Activated naive CD4-positive, alpha-beta T cell treated with anti-CD3 and anti-CD28 coated beads, Interleukin-2, amount 10 ng/mL, durations not matched to agents 5 hours and 36 hours (primary cell): ENCODE data around the gene PPP1R18. TPM values are rescaled to one million over a fixed set of nuclear protein-coding genes. Genes with fewer than 3 reads are reported as not detected.

ENCODE experiments used
- total RNA-seq, 2 experiments: library from RNA; stranded (reverse); gene quantifications; one replicate each; pipeline ENCODE4 v1.2.3, GENCODE V29; 2021

PPP1R18 gene
- 100 to 1,000 TPM; 247 to 254 TPM for total RNA-seq

DNA sequence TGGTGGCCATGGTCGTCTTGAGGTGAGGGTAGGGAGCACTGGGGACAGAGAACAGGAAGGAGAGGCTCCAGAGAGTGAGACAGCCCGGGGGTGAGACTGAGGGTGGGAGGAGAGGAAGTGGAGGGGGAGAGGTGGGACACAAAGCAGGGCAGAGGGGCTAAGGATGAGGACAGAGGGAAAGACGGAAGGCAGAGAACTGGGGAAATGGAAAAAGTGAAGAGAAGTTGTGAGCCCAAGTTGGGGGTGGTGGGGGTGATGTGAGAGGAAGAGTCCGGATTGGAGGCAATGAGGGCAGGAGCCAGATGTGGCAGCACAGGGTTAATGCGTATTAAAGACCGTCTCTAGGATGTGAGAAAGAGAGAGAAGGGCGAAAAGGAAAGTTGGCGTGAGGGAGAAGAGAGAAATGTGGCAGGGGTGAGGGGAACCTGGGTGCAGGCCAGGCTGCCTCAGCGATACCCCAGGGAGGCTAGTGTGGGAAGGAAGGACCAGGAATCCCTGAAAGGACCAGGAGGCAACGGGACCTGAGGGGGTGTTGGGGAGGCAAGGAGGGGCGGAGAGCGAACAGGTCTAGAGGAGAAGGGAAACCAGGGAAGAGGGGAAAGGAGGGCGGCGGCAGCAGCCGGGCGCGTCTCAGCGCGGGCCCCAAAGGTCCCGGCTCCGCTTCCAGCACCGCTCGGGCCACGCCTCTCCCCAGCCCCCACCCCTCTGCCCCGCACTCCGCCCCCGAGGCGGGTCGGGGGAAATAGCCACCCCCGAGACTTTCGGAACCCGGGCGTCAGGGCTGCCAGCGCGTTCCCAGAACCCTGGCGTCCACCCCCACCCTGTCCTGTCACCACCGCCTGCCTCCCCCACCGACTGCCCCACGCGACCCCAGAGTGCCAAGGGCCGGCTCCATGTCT, at the start of gene PPP1R18:
TSS of gene PPP1R18 (minus strand) at position 637 of the 899 bp plus-strand sequence. CDS start at position 10, 627 bp downstream.

GRCh38 chr6:30719791-30720737, 33.6 kb upstream of the PPP1R18 start, which contains the start of gene TUBB:
Gene TUBB, plus strand, starts transcription at chr6:30720352. Its CDS starts 155 bp downstream, at chr6:30720507.

GRCh38 chr6:30717129-30717844, 30.8 kb upstream of the PPP1R18 start, which contains the start of gene MDC1:
Gene MDC1, minus strand, starts transcription at chr6:30717281. Its CDS starts 2,106 bp downstream, at chr6:30715175.

DNA sequence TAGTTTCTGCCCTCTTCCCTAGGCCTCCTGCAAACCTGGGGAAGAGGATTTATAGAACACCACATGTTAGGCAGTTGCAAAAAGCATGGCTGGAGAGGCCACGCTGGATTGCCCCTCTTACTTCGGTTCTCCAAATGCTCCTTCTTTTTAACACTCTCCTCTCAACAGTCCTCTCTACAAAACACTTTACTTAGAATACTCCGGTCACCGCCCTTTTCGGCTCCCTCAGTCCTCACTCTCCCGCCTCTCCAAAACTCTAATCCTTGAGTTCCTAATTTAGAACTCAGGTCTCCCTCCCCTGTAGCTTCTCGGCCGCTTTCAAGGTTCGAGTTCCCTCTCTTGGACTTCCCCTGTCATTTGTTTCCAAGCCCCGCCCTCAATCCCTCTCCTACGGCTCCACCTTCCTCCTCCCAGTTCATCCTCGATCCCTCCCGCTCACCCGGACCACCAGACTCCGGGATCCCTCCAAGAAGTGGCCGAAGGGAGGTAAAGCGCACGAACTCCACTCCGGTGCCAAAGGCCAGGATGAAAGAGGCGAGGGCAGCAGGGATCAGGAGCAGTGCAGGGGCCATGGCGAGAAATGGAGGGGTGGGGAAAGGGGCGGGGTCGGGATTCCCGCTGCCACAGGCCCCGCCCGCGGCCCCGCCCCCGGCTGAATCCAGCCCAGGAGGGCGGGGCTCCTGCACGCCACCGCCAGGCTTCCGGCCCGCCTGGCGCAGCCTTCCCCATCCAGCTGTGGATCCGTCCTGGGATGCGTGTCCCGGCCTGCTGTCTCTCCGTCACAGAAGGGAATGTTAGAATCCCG, 4.2 kb upstream of the PPP1R18 start, which contains the start of gene NRM:
TSS of gene NRM (minus strand) at position 582 of the 805 bp plus-strand sequence. CDS start at position 572, 10 bp downstream.

DNA sequence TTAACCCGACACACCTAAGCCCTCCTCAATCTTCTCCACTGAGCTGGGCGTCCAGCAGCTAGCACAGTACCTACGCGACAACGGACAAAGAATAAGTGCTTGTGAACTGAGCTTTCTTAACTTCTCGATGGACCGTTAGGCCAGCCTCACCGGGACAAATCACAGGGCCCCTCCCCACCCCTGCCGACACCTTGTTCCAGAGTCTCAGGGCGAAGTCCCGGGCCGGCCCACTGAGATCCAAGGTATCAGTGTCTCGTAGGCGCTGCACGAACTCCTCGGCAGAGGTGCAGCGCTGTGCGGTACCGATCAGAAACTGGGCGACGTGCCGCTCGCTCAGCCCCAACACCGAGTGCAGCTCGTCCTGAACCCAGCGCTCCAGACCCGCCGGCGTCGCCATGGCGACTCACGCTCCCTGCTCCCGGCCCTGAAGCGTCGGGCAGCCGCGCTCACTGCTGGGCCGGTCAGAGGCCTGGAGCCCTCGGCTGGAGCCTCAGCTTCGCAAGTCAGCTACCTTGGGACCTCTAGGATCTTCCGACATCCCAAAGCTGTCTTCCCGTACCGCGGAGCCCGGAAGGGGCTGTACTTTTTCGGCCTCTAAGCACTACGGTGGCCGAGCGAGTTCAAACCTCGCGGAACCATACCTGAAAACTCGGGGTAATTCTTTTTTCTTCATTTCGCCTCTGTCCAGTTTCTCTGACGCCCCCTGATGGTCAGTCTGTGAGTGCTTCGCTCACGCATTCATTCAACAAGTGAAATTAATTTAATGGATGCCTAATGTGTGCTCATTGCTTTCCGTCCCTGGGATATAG, 13.8 kb downstream of the PPP1R18 start, which contains the start of gene DHX16:
TSS of gene DHX16 (minus strand) at position 562 of the 809 bp plus-strand sequence. CDS start at position 397, 165 bp downstream.

GRCh38 chr6:30646450-30647241, 39.8 kb downstream of the PPP1R18 start, which contains the start of gene C6orf136:
Gene C6orf136, plus strand, starts transcription at chr6:30647133. Its CDS starts 99 bp downstream, at chr6:30647232.

DNA sequence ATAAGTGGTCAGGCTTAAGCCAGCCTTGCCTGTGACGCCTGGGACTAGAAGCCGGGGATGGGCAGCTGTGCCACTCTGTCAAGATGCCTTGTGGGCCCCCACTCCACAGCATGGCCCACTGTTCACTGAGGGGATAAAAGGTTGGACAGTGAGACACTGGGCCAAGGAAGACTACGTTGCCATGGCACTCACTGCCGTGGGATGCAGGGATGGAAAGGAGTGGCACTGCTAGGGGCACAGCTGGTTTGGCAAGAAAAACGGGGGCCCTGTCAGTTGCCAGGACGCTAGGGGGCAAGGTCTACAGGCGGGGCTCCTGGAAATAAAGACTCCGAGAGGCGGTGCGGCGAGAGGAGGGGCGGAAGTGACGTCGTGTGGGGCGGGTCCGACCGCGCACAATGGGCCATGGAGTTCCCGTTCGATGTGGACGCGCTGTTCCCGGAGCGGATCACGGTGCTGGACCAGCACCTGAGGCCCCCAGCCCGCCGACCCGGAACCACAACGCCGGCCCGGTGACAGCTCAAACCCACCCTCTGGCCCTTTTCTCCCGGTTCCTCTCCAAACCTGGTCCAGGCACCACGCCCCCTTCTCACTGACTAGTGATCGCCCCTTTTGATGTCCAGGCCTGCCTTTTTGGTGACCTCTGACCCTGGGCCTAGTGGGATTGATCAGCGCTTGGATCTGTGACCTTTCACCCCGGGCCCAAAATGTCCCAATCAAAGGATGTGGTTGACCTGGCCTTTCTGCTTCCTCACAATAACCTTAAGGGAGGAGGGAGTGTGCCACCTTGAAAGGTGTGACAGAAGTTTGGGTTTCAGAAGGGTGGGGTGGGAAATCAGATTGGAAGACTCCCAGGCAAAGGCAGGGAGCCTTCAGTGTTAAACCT, 59.7 kb downstream of the PPP1R18 start, which contains the start of gene ATAT1:
TSS of gene ATAT1 (plus strand) at position 391 of the 883 bp plus-strand sequence.

Other genes with a start within 250 kb of the PPP1R18 start
- 100 to 1,000 TPM; 919 to 935 TPM for gene HLA-E, start 197.1 kb downstream of the PPP1R18 start, total RNA-seq
- gene GNL1, start 130.2 kb downstream of the PPP1R18 start, total RNA-seq, result 10 to 100 TPM; 65.9 to 67.0 TPM
- gene PRR3, start 129.3 kb downstream of the PPP1R18 start, total RNA-seq, result 10 to 100 TPM; 14.9 to 16.1 TPM
- gene ABCF1, start 115.2 kb downstream of the PPP1R18 start, total RNA-seq, result 10 to 100 TPM; 67.6 to 72.8 TPM
- 100 to 1,000 TPM; 109 to 115 TPM for gene PPP1R10, start 69.4 kb downstream of the PPP1R18 start, total RNA-seq
- gene MRPS18B, start 68.8 kb downstream of the PPP1R18 start, total RNA-seq, result 10 to 100 TPM; 36.7 to 39.8 TPM
- 1 to 10 TPM; 8.4 to 9.6 TPM for gene ATAT1, start 59.8 kb downstream of the PPP1R18 start, total RNA-seq
- 10 to 100 TPM; 19.5 to 24.2 TPM for gene C6orf136, start 39.5 kb downstream of the PPP1R18 start, total RNA-seq
- gene DHX16, start 13.6 kb downstream of the PPP1R18 start, total RNA-seq, result 10 to 100 TPM; 34.3 to 36.2 TPM
- 10 to 100 TPM; 40.5 to 44.6 TPM for gene NRM, start 4.3 kb upstream of the PPP1R18 start, total RNA-seq
- 10 to 100 TPM; 55.0 to 57.5 TPM for gene MDC1, start 30.6 kb upstream of the PPP1R18 start, total RNA-seq
- gene TUBB, start 33.7 kb upstream of the PPP1R18 start, total RNA-seq, result 1,000 to 10,000 TPM; 1,002 to 1,008 TPM
- gene FLOT1, start 56.0 kb upstream of the PPP1R18 start, total RNA-seq, result 100 to 1,000 TPM; 209 to 215 TPM
- 10 to 100 TPM; 34.2 to 34.3 TPM for gene IER3, start 57.9 kb upstream of the PPP1R18 start, total RNA-seq
- gene DDR1, start 197.9 kb upstream of the PPP1R18 start, total RNA-seq, result 1 to 10 TPM; 7.0 to 9.3 TPM
- gene GTF2H4, start 221.6 kb upstream of the PPP1R18 start, total RNA-seq, result 10 to 100 TPM; 28.3 to 32.5 TPM
- 10 to 100 TPM; 32.9 to 33.4 TPM for gene VARS2, start 227.6 kb upstream of the PPP1R18 start, total RNA-seq
- not detected for gene SFTA2, start 245.5 kb upstream of the PPP1R18 start, total RNA-seq